H1 (cell line): ENCODE results near the gene LRRC28. TPM values are rescaled to one million over a fixed set of nuclear protein-coding genes. Genes with fewer than 3 reads are reported as not detected.

Experiments
- CTCF ChIA-PET: fragments of 300-600 bp; sonication (Branson Sonifier 250); formaldehyde crosslinking; loops from one replicate; lab custom pipeline; 2021; ENCODE audit not compliant: partially characterized antibody; lab: Charles Lee
- POLR2A ChIA-PET: fragments of 300-600 bp; sonication (Branson Sonifier 250); formaldehyde crosslinking; loops from one replicate; lab custom pipeline; 2021; ENCODE audit warnings: inconsistent platforms; ENCODE audit not compliant: partially characterized antibody; lab: Charles Lee
- DNase-seq, 2 experiments: peaks; one replicate each; pipeline versions ENCODE4 v3.0.0 to v3.0.0-alpha.2; 2010 to 2022; ENCODE audit warnings: low spot score in 2 of 2, low read depth in 1 of 2, mixed read lengths in 1 of 2
- FAIRE-seq: peaks from 2 replicates; lab custom pipeline; 2011; peaks lifted over from hg19 to GRCh38; lab: Jason Lieb, UNC
- H2AFZ ChIP-seq: 2 replicates; pipeline ENCODE4 v1.8.1; 2012; ENCODE audit warnings: low read length, inconsistent platforms
- H2AK5ac ChIP-seq: 2 replicates; pipeline ENCODE4 v1.6.1; 2013; ENCODE audit warnings: low read depth, low read length
- H2BK120ac ChIP-seq: replicated peaks from 2 replicates; pipeline ENCODE3; 2013; ENCODE audit warnings: low read depth, low read length, inconsistent platforms
- H2BK12ac ChIP-seq: 2 replicates; pipeline ENCODE4 v1.6.1; 2013; ENCODE audit warnings: low read depth, low read length
- H2BK15ac ChIP-seq: 2 replicates; pipeline ENCODE4 v1.6.1; 2013; ENCODE audit warnings: low read length
- H2BK20ac ChIP-seq: 2 replicates; pipeline ENCODE4 v1.6.1; 2013; ENCODE audit warnings: low read length
- H2BK5ac ChIP-seq: 2 replicates; pipeline ENCODE4 v1.6.1; 2013; ENCODE audit warnings: low read depth, low read length
- H3K14ac ChIP-seq: 2 replicates; pipeline ENCODE4 v1.6.1; 2013; ENCODE audit warnings: inconsistent platforms; ENCODE audit not compliant: insufficient read length
- H3K18ac ChIP-seq: 2 replicates; pipeline ENCODE4 v1.6.1; 2013; ENCODE audit warnings: low read length; ENCODE audit errors: extremely low read depth
- H3K23ac ChIP-seq: 2 replicates; pipeline ENCODE4 v1.6.1; 2013; ENCODE audit warnings: inconsistent platforms; ENCODE audit not compliant: insufficient read length
- H3K23me2 ChIP-seq: 2 replicates; pipeline ENCODE4 v1.6.1; 2013; ENCODE audit warnings: low read depth, low read length
- H3K27ac ChIP-seq: 2 replicates; pipeline ENCODE4 v1.6.1; 2011; ENCODE audit warnings: low read depth, low read length, inconsistent platforms
- H3K27me3 ChIP-seq, 4 experiments: replicated peaks in 1 of 4; 1 replicate in 1 of 4; 2 replicates in 3 of 4; pipeline versions ENCODE4 v1.6.1 to v1.8.1; 2011 to 2013; ENCODE audit warnings: low read length in 3 of 4, mild to moderate bottlenecking in 3 of 4, inconsistent platforms in 2 of 4, mixed read lengths in 2 of 4, moderate library complexity in 1 of 4; ENCODE audit not compliant: control insufficient read depth in 3 of 4, insufficient read depth in 3 of 4; ENCODE audit errors: extremely low read depth in 1 of 4
- H3K36me3 ChIP-seq, 4 experiments: 2 replicates each; pipeline versions ENCODE4 v1.6.1 to v1.8.1; 2011 to 2013; ENCODE audit warnings: mild to moderate bottlenecking in 4 of 4, low read length in 3 of 4, moderate library complexity in 2 of 4, control low read depth in 1 of 4, inconsistent platforms in 1 of 4; ENCODE audit not compliant: insufficient read depth in 4 of 4, control insufficient read depth in 2 of 4
- H3K4ac ChIP-seq: replicated peaks from 2 replicates; pipeline ENCODE3; 2013; ENCODE audit warnings: low read length, low read depth, mixed read lengths, inconsistent platforms; ENCODE audit not compliant: insufficient read length
- H3K4me1 ChIP-seq, 4 experiments: replicated peaks in 1 of 4; 1 replicate in 1 of 4; 2 replicates in 3 of 4; pipeline versions ENCODE4 v1.6.1 to v1.8.1; 2011 to 2013; ENCODE audit warnings: low read length in 3 of 4, inconsistent platforms in 2 of 4, mixed read lengths in 1 of 4; ENCODE audit not compliant: insufficient read depth in 4 of 4, control insufficient read depth in 3 of 4
- H3K4me2 ChIP-seq, 2 experiments: 2 replicates each; pipeline versions ENCODE4 v1.6.1 to v1.8.1; 2011 to 2013; ENCODE audit warnings: low read depth in 2 of 2, low read length in 2 of 2, control low read depth in 1 of 2, inconsistent platforms in 1 of 2, mild to moderate bottlenecking in 1 of 2; ENCODE audit not compliant: insufficient read depth in 1 of 2
- H3K4me3 ChIP-seq, 4 experiments: fragments of 200-600, 300-600 bp in 1 of 4; sonication (generic), shearing (Covaris generic), sonication (Bioruptor Twin) in 1 of 4; 2 replicates each; pipeline versions ENCODE4 v1.5.1 to v1.8.1; 2011 to 2016; ENCODE audit warnings: low read length in 4 of 4, low read depth in 3 of 4, control low read depth in 2 of 4, inconsistent platforms in 2 of 4, mild to moderate bottlenecking in 2 of 4, mixed read lengths in 1 of 4, moderate library complexity in 1 of 4; ENCODE audit not compliant: insufficient read depth in 2 of 4; ENCODE audit errors: extremely low read depth in 1 of 4
- H3K56ac ChIP-seq: replicated peaks from 2 replicates; pipeline ENCODE3; 2013; ENCODE audit warnings: low read depth, mild to moderate bottlenecking, mixed read lengths, low read length, inconsistent platforms; ENCODE audit not compliant: insufficient read length
- H3K79me1 ChIP-seq: 2 replicates; pipeline ENCODE4 v1.6.1; 2013; ENCODE audit warnings: low read depth, low read length, control low read depth
- H3K79me2 ChIP-seq, 2 experiments: 2 replicates each; pipeline versions ENCODE4 v1.6.1 to v1.8.1; 2012 to 2013; ENCODE audit warnings: low read length in 2 of 2, mild to moderate bottlenecking in 2 of 2, inconsistent platforms in 1 of 2; ENCODE audit not compliant: insufficient read depth in 2 of 2, control insufficient read depth in 1 of 2
- H3K9ac ChIP-seq, 4 experiments: replicated peaks in 1 of 4; 1 replicate in 1 of 4; 2 replicates in 3 of 4; pipeline versions ENCODE4 v1.6.1 to v1.8.1; 2011 to 2013; ENCODE audit warnings: low read depth in 3 of 4, low read length in 3 of 4, control low read depth in 2 of 4, mild to moderate bottlenecking in 2 of 4, moderate library complexity in 2 of 4, inconsistent platforms in 1 of 4; ENCODE audit errors: extremely low read depth in 1 of 4
- H3K9me3 ChIP-seq, 2 experiments: 2 replicates each; pipeline versions ENCODE4 v1.6.1 to v1.8.1; 2012 to 2013; ENCODE audit warnings: mild to moderate bottlenecking in 2 of 2, moderate library complexity in 2 of 2, control low read depth in 1 of 2, inconsistent platforms in 1 of 2, low read depth in 1 of 2, low read length in 1 of 2, mixed read lengths in 1 of 2; ENCODE audit not compliant: insufficient read depth in 2 of 2
- H4K20me1 ChIP-seq, 2 experiments: replicated peaks in 1 of 2; 2 replicates each; pipeline versions ENCODE3 to v1.8.1; 2011 to 2013; ENCODE audit warnings: inconsistent platforms in 2 of 2, low read length in 2 of 2, mild to moderate bottlenecking in 1 of 2; ENCODE audit not compliant: insufficient read depth in 2 of 2, control insufficient read depth in 1 of 2
- H4K5ac ChIP-seq: 2 replicates; pipeline ENCODE4 v1.6.1; 2013; ENCODE audit warnings: low read length, low read depth, mixed read lengths, inconsistent platforms; ENCODE audit not compliant: insufficient read length
- H4K8ac ChIP-seq: 2 replicates; pipeline ENCODE4 v1.8.0; 2013; ENCODE audit warnings: mild to moderate bottlenecking, moderate library complexity, low read length, inconsistent platforms; ENCODE audit not compliant: insufficient read depth; ENCODE audit errors: extremely low read depth
- H4K91ac ChIP-seq: replicated peaks from 2 replicates; pipeline ENCODE3; 2013; ENCODE audit warnings: low read length, mixed read lengths, inconsistent platforms; ENCODE audit not compliant: insufficient read length
- ATF2 ChIP-seq: IDR thresholded peaks from 2 replicates; pipeline ENCODE4 v1.6.1; 2012; ENCODE audit warnings: low read length, inconsistent platforms
- BCL11A ChIP-seq, 2 experiments: IDR thresholded peaks; one replicate each; pipeline ENCODE4 v1.6.1; 2011; ENCODE audit warnings: low read depth in 2 of 2, low read length in 2 of 2, mild to moderate bottlenecking in 2 of 2
- CBX5 ChIP-seq: fragments of 300-800, 300-1000 bp; sonication (generic); IDR thresholded peaks from 2 replicates; pipeline ENCODE4 v1.7.1; 2016; ENCODE audit warnings: antibody characterized with exemption, low read length, low read depth
- EP300 ChIP-seq, 2 experiments: IDR thresholded peaks; 1 replicate in 1 of 2; 2 replicates in 1 of 2; pipeline ENCODE4 v1.6.1; 2011 to 2012; ENCODE audit warnings: low read depth in 2 of 2, low read length in 2 of 2, mild to moderate bottlenecking in 2 of 2, borderline replicate concordance in 1 of 2, inconsistent platforms in 1 of 2, moderate library complexity in 1 of 2
- KDM1A ChIP-seq: fragments of 200-600, 300-600 bp; sonication (generic); IDR thresholded peaks from 2 replicates; pipeline ENCODE4 v1.7.1; 2016; ENCODE audit warnings: mild to moderate bottlenecking, low read length, borderline replicate concordance
- NRF1 ChIP-seq: IDR thresholded peaks from 2 replicates; pipeline ENCODE4 v1.6.1; 2011; ENCODE audit warnings: mild to moderate bottlenecking, low read depth, low read length, improper control_type of control experiment
- RBBP5 ChIP-seq: IDR thresholded peaks from 2 replicates; pipeline ENCODE4 v1.7.1; 2012; ENCODE audit warnings: low read depth, mild to moderate bottlenecking, inconsistent platforms, low read length, moderate library complexity, borderline replicate concordance
- TEAD4 ChIP-seq: IDR thresholded peaks from 2 replicates; pipeline ENCODE4 v1.6.1; 2012; ENCODE audit warnings: low read depth, low read length, inconsistent platforms, mixed read lengths
- YY1 ChIP-seq: IDR thresholded peaks from 2 replicates; pipeline ENCODE4 v1.6.1; 2011; ENCODE audit warnings: low read depth, mild to moderate bottlenecking, low read length
- WGBS, 2 experiments: shearing (Covaris generic) in 1 of 2; methylation state at CpG; one replicate each; pipeline versions ENCODE4 v1.1.6 to v1.1.7; 2013 to 2015; ENCODE audit warnings: low lambda C conversion rate in 2 of 2, mixed read lengths in 2 of 2, inconsistent platforms in 1 of 2, low coverage in 1 of 2, missing lambda C conversion rate in 1 of 2; ENCODE audit not compliant: insufficient replicate concordance in 2 of 2, insufficient coverage in 1 of 2, insufficient read length in 1 of 2; ENCODE audit errors: extremely low coverage in 1 of 2, missing lambda C conversion rate in 1 of 2; 5-methylcytosine and 5-hydroxymethylcytosine counted together
- polyA plus RNA-seq, 7 experiments: library from polyadenylated mRNA; depleted of rRNA in 3 of 7; stranded (reverse) in 5 of 7; unstranded in 2 of 7; fragments of >200 nt in 5 of 7; fragments of 200-250 nt in 2 of 7; gene quantifications; 1 replicate in 5 of 7; 2 replicates in 1 of 7; 4 replicates in 1 of 7; pipeline versions ENCODE4 v1.2.1 to v1.2.3, GENCODE V29; 2011 to 2013; ENCODE audit warnings: missing spikeins in 2 of 7, mixed read lengths in 2 of 7
- total RNA-seq: library from RNA; stranded (reverse); fragmentation: NEBNext Ultra II Directional; extraction: Animal tissue kit (Norgen Biotek cat#: 25700); gene quantifications from 2 replicates; pipeline ENCODE4 v1.2.1, GENCODE V29; 2021

The LRRC28 gene
- total and polyA plus RNA-seq, 2 of the 8 experiments (the other 6 are each of a cell fraction or from before 2014, with no cell fraction given), result 20.2 to 23.3 TPM

- H4K5ac ChIP-seq, result no peak overlapping the region
- no peak overlapping the region for H3K27ac ChIP-seq
- no peak overlapping the region for H2BK120ac ChIP-seq
- no peaks in the 10 kb centered on the region for H3K23me2 ChIP-seq
- WGBS, 2 experiments, result 90% methylated on average over 16 of the region's 16 CpGs; no CpG with 5 or more reads in 1 of the 2 experiments
- no peaks in the 10 kb centered on the region for H3K79me1 ChIP-seq
- no peak overlapping the region for H3K56ac ChIP-seq
- no peak overlapping the region for H2AK5ac ChIP-seq
- no peaks in the 10 kb centered on the region; a peak in 1 of 7 replicates for H3K27me3 ChIP-seq
- FAIRE-seq, result no peak
- H2BK20ac ChIP-seq, result no peak overlapping the region
- POLR2A ChIA-PET, result no interaction called here
- H3K4me2 ChIP-seq, result no peak overlapping the region
- DNase-seq, result no peak
- H2BK12ac ChIP-seq, result no peak overlapping the region
- H4K91ac ChIP-seq, result no peak overlapping the region
- H3K36me3 ChIP-seq, result no peaks in the 10 kb centered on the region
- CTCF ChIA-PET, result interaction anchor here (0.7 to 1.7 kb wide), 4 partner anchors 8 to 16 kb away, joined by 3 to 6 read pairs (median 3); no protein-coding TSS in a partner anchor
- no peak overlapping the region for H3K18ac ChIP-seq
- no peak overlapping the region for H2BK5ac ChIP-seq
- H3K4me1 ChIP-seq, result peaks cover 0 to 2% (median 0%) of the 10 kb centered on the region in 4 experiments; a peak in 1 of 7 replicates
- H4K20me1 ChIP-seq, result no peaks in the 10 kb centered on the region
- no peak overlapping the region for H2BK15ac ChIP-seq
- H3K4me3 ChIP-seq, result no peak overlapping the region
- no peak overlapping the region for H4K8ac ChIP-seq
- no peaks in the 10 kb centered on the region for H3K9me3 ChIP-seq
- no peak overlapping the region for H3K4ac ChIP-seq
- no peak overlapping the region for H3K14ac ChIP-seq
- H3K9ac ChIP-seq, result no peak overlapping the region
- H3K23ac ChIP-seq, result no peak overlapping the region
- no peaks in the 10 kb centered on the region for H3K79me2 ChIP-seq
- H2AFZ ChIP-seq, result no peak overlapping the region
- TF ChIP-seq ATF2, result no peak
- no peak for TF ChIP-seq KDM1A
- no peak for TF ChIP-seq RBBP5
- no peak for TF ChIP-seq NRF1
- no peak for TF ChIP-seq BCL11A (IDR thresholded peaks at IDR 0.05; ENCODE audit: low read depth in 2 of 2, low read length in 2 of 2)
- TF ChIP-seq CBX5, result no peak
- no peak for TF ChIP-seq YY1
- TF ChIP-seq TEAD4, result no peak
- TF ChIP-seq EP300 (IDR thresholded peaks at IDR 0.05; ENCODE audit: borderline replicate concordance in 1 of 2, low read depth in 2 of 2, low read length in 2 of 2), result no peak
Measured at GRCh38 chr15:99423186-99424130, 172.2 kb downstream of the LRRC28 start.
